PFSK-1 (cell line): ENCODE data around the gene ZNF32.

Experiments used
- FOXP2 ChIP-seq: optimal IDR thresholded peaks from 2 replicates; pipeline ENCODE3; 2011; ENCODE audit warnings: borderline replicate concordance, control low read depth, inconsistent platforms; ENCODE audit not compliant: insufficient read depth; ENCODE audit errors: extremely low read length, extremely low read depth
- POLR2AphosphoS5 ChIP-seq: IDR thresholded peaks from 2 replicates; pipeline ENCODE4 v1.6.1; 2012; ENCODE audit warnings: low read depth, mild to moderate bottlenecking, control low read depth, low read length, moderate library complexity
- SIN3A ChIP-seq: IDR thresholded peaks from 2 replicates; pipeline ENCODE4 v1.6.1; 2012; ENCODE audit warnings: mild to moderate bottlenecking, low read length, moderate library complexity, borderline replicate concordance; ENCODE audit not compliant: insufficient read depth
- TAF1 ChIP-seq: IDR thresholded peaks from 2 replicates; pipeline ENCODE4 v1.6.1; 2012; ENCODE audit warnings: low read length, control low read depth, borderline replicate concordance; ENCODE audit not compliant: insufficient read depth
- TF ChIP-seq, protein P1 (sequence below), 2 experiments: IDR thresholded peaks; 2 replicates each; pipeline versions ENCODE4 v1.6.1 to v1.8.0; 2011 to 2012; ENCODE audit warnings: low read depth in 2 of 2, low read length in 2 of 2, control low read depth in 1 of 2, inconsistent platforms in 1 of 2, mild to moderate bottlenecking in 1 of 2, moderate library complexity in 1 of 2; ENCODE audit not compliant: insufficient read depth in 1 of 2

The ZNF32 gene

GRCh38 chr10:43685744-43686143 lies 37.1 kb upstream of the ZNF32 start:
- TF ChIP-seq FOXP2 (no peak), POLR2AphosphoS5 (no peak), TAF1 (no peak), SIN3A (no peak)
- TF ChIP-seq, protein P1, sequence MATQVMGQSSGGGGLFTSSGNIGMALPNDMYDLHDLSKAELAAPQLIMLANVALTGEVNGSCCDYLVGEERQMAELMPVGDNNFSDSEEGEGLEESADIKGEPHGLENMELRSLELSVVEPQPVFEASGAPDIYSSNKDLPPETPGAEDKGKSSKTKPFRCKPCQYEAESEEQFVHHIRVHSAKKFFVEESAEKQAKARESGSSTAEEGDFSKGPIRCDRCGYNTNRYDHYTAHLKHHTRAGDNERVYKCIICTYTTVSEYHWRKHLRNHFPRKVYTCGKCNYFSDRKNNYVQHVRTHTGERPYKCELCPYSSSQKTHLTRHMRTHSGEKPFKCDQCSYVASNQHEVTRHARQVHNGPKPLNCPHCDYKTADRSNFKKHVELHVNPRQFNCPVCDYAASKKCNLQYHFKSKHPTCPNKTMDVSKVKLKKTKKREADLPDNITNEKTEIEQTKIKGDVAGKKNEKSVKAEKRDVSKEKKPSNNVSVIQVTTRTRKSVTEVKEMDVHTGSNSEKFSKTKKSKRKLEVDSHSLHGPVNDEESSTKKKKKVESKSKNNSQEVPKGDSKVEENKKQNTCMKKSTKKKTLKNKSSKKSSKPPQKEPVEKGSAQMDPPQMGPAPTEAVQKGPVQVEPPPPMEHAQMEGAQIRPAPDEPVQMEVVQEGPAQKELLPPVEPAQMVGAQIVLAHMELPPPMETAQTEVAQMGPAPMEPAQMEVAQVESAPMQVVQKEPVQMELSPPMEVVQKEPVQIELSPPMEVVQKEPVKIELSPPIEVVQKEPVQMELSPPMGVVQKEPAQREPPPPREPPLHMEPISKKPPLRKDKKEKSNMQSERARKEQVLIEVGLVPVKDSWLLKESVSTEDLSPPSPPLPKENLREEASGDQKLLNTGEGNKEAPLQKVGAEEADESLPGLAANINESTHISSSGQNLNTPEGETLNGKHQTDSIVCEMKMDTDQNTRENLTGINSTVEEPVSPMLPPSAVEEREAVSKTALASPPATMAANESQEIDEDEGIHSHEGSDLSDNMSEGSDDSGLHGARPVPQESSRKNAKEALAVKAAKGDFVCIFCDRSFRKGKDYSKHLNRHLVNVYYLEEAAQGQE (IDR thresholded peaks at IDR 0.05; ENCODE audit: insufficient read depth in 1 of 2, low read depth in 2 of 2, low read length in 2 of 2), result no peak

- TF ChIP-seq TAF1, result no peak
- no peak for TF ChIP-seq POLR2AphosphoS5
- TF ChIP-seq FOXP2, result no peak
- TF ChIP-seq, protein P1 (IDR thresholded peaks at IDR 0.05; ENCODE audit: insufficient read depth in 1 of 2, low read depth in 2 of 2, low read length in 2 of 2), result no peak
- TF ChIP-seq SIN3A, result no peak
Measured at GRCh38 chr10:43684292-43684559, 35.5 kb upstream of the ZNF32 start.

DNA sequence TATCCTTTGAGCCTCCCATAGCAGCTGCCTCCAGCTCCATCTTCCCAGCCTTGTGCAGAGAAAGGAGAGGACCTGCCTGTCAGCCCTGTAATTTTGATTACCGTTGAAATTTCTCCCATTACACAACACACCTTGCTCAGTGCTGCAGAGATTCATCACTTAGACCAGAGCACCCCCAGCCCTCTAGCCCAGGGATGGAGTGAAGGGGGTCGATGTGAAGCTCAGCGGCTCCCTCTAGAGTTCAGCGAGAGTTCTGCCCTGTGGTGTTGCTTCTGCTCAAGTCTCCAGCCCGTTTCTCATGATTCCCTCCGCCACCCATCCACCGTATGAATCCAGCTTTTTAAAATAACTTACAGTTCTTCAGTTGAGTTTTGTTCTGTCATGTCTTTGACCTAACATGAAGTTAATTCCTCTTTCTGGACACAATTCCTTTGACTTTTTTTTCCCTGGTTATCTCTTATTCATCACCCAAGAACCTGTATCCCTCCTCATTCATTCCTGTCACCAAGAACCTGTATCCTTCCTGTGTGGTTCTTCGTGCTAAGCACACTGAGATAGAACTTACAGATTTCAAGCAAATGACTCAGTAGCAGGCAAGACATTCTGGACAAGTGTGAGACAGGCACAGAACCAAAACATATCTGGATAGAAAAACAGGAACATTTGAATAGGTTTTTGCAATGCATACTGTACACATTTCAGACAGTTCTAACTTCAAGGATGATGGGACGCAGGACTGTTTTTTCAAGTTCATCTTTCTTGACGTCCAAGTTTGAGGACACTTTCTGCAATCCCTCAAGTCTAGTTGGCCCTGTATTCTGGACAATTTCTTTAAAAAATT lies 35.0 kb upstream of the ZNF32 start:
- no peak for TF ChIP-seq POLR2AphosphoS5
- no peak for TF ChIP-seq SIN3A
- TF ChIP-seq TAF1, result no peak
- TF ChIP-seq, protein P1 (IDR thresholded peaks at IDR 0.05; ENCODE audit: insufficient read depth in 1 of 2, low read depth in 2 of 2, low read length in 2 of 2), result no peak
- no peak for TF ChIP-seq FOXP2

GRCh38 chr10:43682956-43683355 lies 34.3 kb upstream of the ZNF32 start:
- TF ChIP-seq SIN3A (no peak), POLR2AphosphoS5 (no peak), TAF1 (no peak), FOXP2 (no peak)
- TF ChIP-seq, protein P1 (IDR thresholded peaks at IDR 0.05; ENCODE audit: insufficient read depth in 1 of 2, low read depth in 2 of 2, low read length in 2 of 2), result no peak
